ENCODE data around the gene HOOK2. TPM values are rescaled to one million over a fixed set of nuclear protein-coding genes. Genes with fewer than 3 reads are reported as not detected.

Gene HOOK2
- total and polyA plus RNA-seq, 9 of the 15 experiments (the other 6 are each of a cell fraction or from before 2014, with no cell fraction given), result 1.3 to 17.2 (median 9.9) TPM

DNA sequence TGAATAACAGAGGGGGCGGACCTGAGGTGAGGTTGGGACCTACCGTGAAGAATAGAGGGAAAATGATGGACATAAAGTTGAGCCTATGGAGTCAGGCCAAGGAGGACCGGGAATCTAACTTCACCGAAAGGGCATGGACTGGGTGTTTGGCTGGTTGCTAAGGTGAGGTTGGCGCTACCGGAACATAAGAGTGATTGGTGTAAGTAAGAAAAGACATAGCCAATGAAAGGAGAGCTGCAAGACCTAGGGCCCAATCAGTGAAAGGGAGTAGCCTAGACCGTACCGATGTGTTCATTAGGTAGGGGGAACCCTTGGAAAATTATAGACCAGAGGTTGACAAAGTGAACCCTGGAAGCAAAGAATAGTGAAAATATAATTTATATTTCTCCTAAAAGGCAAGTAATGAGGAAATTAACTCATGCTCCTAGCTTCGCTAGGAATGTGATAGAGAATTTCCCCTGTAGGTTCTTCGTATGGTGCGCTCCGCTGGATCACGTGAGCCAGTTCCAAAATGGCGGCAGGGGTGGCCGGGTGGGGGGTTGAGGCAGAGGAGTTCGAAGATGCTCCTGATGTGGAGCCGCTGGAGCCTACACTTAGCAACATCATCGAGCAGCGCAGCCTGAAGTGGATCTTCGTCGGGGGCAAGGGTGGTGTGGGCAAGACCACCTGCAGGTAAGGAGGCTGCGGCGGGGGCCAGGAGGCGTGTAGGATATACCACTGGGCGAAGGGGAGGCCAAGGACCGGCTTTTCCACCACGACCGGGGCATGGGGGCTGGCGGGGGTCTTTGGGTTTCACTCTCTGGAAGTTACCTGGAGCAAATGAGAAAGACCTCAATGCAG is 38.1 kb downstream of the HOOK2 start, which contains the start of gene GET3 (continued):
- TF ChIP-seq, protein P1, sequence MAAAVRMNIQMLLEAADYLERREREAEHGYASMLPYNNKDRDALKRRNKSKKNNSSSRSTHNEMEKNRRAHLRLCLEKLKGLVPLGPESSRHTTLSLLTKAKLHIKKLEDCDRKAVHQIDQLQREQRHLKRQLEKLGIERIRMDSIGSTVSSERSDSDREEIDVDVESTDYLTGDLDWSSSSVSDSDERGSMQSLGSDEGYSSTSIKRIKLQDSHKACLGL (CRISPR knock-in tag; IDR thresholded peaks at IDR 0.05; ENCODE audit: borderline replicate concordance, poor library complexity, severe bottlenecking), result no peak
- TF ChIP-seq JUND (IDR thresholded peaks at IDR 0.05; ENCODE audit: borderline replicate concordance, low read depth, low read length) (peak; percentile 95), JUND (tag; IDR thresholded peaks at IDR 0.05; ENCODE audit: borderline replicate concordance, low read depth, low read length) (no peak), ZFP36 (IDR thresholded peaks at IDR 0.05; ENCODE audit: low read depth, low read length, partially characterized antibody) (no peak), HCFC1 (IDR thresholded peaks at IDR 0.05; ENCODE audit: low read depth, low read length) (peak; percentile 75), NFIC (IDR thresholded peaks at IDR 0.05) (peak; percentile 44; the same call in 1 of the 2 replicates), ZNF12 (CRISPR knock-in tag; IDR thresholded peaks at IDR 0.05) (no peak), ARID2 (IDR thresholded peaks at IDR 0.05) (no peak), PHB (CRISPR knock-in tag; IDR thresholded peaks at IDR 0.05) (no peak), GABPA (tag; conservative IDR thresholded peaks at IDR 0.05; ENCODE audit: low read depth) (peak; percentile 80), SMARCB1 (IDR thresholded peaks at IDR 0.05; ENCODE audit: insufficient read length, low read depth) (no peak), ZNF408 (CRISPR knock-in tag; IDR thresholded peaks at IDR 0.05; ENCODE audit: low read depth) (no peak), TOE1 (IDR thresholded peaks at IDR 0.05; ENCODE audit: borderline replicate concordance) (peak; percentile 98), TOE1 (CRISPR knock-in tag; IDR thresholded peaks at IDR 0.05; ENCODE audit: borderline replicate concordance, low read depth) (no peak), SP1 (CRISPR knock-in tag; IDR thresholded peaks at IDR 0.05) (peak; percentile 71), ATF1 (CRISPR knock-in tag; IDR thresholded peaks at IDR 0.05) (no peak), ATF1 (tag; IDR thresholded peaks at IDR 0.05) (peak; percentile 72), PCBP2 (IDR thresholded peaks at IDR 0.05; ENCODE audit: low read depth, low read length, poor library complexity, severe bottlenecking) (no peak), ELF4 (CRISPR knock-in tag; IDR thresholded peaks at IDR 0.05) (0 out of 2 replicates have a peak, but pooled peaks have one; percentile 18), ZNF79 (CRISPR knock-in tag; IDR thresholded peaks at IDR 0.05; ENCODE audit: low read depth) (no peak), TEAD1 (CRISPR knock-in tag; IDR thresholded peaks at IDR 0.05) (peak; percentile 70 to 76; a peak in 3 of 4 replicates), ATF7 (IDR thresholded peaks at IDR 0.05) (peak; percentile 99)
- TF ChIP-seq, protein P2, sequence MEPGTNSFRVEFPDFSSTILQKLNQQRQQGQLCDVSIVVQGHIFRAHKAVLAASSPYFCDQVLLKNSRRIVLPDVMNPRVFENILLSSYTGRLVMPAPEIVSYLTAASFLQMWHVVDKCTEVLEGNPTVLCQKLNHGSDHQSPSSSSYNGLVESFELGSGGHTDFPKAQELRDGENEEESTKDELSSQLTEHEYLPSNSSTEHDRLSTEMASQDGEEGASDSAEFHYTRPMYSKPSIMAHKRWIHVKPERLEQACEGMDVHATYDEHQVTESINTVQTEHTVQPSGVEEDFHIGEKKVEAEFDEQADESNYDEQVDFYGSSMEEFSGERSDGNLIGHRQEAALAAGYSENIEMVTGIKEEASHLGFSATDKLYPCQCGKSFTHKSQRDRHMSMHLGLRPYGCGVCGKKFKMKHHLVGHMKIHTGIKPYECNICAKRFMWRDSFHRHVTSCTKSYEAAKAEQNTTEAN (CRISPR knock-in tag; IDR thresholded peaks at IDR 0.05), result no peak
- TF ChIP-seq, protein P3, sequence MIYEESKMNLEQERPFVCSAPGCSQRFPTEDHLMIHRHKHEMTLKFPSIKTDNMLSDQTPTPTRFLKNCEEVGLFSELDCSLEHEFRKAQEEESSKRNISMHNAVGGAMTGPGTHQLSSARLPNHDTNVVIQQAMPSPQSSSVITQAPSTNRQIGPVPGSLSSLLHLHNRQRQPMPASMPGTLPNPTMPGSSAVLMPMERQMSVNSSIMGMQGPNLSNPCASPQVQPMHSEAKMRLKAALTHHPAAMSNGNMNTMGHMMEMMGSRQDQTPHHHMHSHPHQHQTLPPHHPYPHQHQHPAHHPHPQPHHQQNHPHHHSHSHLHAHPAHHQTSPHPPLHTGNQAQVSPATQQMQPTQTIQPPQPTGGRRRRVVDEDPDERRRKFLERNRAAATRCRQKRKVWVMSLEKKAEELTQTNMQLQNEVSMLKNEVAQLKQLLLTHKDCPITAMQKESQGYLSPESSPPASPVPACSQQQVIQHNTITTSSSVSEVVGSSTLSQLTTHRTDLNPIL (CRISPR knock-in tag; IDR thresholded peaks at IDR 0.05), result no peak
- TF ChIP-seq, protein P4, sequence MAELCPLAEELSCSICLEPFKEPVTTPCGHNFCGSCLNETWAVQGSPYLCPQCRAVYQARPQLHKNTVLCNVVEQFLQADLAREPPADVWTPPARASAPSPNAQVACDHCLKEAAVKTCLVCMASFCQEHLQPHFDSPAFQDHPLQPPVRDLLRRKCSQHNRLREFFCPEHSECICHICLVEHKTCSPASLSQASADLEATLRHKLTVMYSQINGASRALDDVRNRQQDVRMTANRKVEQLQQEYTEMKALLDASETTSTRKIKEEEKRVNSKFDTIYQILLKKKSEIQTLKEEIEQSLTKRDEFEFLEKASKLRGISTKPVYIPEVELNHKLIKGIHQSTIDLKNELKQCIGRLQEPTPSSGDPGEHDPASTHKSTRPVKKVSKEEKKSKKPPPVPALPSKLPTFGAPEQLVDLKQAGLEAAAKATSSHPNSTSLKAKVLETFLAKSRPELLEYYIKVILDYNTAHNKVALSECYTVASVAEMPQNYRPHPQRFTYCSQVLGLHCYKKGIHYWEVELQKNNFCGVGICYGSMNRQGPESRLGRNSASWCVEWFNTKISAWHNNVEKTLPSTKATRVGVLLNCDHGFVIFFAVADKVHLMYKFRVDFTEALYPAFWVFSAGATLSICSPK (IDR thresholded peaks at IDR 0.05; ENCODE audit: borderline replicate concordance), result no peak
